ENCODE data around the gene NUBP1.

NUBP1 gene

GRCh38 chr16:10741844-10742243 is 1.8 kb upstream of the NUBP1 start:
- H3K27ac ChIP-seq, result no peak overlapping the region
- TF ChIP-seq CTCF (conservative IDR thresholded peaks at IDR 0.05), result no peak

DNA sequence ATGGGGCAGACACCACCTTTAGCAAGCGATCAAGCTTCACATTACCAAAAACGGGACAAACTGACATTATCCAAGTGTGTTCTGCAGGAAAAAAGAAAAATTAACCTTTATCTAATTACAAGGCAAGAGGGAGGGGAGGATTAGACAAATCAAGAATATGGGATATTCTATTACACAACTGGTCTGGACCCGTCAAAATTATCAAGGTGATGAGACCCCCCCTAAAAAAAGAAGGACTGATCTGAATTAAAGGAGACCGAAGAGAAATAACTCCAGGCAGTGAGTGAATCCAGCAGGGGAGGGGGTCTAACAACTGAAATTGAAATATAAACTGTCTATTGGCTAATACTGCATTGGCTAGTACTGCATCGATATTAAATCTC is 424 bp upstream of the NUBP1 start:
- TF ChIP-seq CTCF (conservative IDR thresholded peaks at IDR 0.05), result no peak
- peak overlapping the region; percentile 76 for H3K27ac ChIP-seq

GRCh38 chr16:10744370-10745030 is 858 bp downstream of the NUBP1 start:
- H3K27ac ChIP-seq, result peak overlapping the region; percentile 76
- no peak for TF ChIP-seq CTCF (conservative IDR thresholded peaks at IDR 0.05)

- H3K27ac ChIP-seq, result no peak overlapping the region
- TF ChIP-seq CTCF (conservative IDR thresholded peaks at IDR 0.05), result no peak
Measured at GRCh38 chr16:10745841-10746240, 2.2 kb downstream of the NUBP1 start.

DNA sequence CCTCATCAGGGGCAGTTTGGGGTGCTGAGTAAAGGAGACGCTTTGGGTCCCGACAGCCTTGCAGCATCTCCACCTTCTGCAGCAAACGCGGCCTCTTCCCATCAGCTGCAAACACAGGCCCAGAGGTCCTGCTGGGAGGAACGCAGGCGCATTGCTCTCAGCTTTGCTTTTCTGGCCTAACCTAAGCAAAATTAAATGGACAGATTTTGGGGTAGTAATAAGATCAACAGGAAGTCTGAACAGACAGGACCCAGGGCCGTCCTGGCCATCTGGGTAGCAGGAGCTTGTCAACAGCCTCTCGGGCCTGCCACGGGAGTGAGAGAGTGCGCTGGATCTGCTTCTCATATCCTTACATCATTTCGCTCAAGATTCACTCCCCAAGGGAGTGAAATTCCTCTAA is 7.2 kb downstream of the NUBP1 start:
- TF ChIP-seq CTCF (conservative IDR thresholded peaks at IDR 0.05), result no peak
- H3K27ac ChIP-seq, result no peak overlapping the region

DNA sequence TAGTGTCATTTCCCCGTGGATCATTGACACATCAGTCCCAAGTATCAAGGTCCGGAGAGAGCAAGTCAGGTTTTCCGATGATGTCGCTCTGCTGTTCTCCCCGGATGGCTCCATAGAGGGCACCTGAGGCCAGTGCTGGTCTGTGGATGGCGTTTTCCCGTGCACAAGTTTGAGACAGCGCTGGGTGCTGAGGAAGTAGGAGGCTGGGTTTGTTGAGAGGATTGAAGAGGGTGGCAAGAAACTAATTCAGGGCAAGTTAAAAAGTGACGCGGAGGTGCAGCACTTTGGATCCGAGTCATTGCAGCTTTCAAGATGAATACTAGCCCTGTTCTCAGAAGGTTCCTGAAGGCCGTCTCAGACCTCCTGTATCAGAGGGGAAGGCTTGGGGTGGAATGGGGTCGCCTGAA is 7.7 kb downstream of the NUBP1 start:
- no peak for TF ChIP-seq CTCF (conservative IDR thresholded peaks at IDR 0.05)
- H3K27ac ChIP-seq, result no peak overlapping the region

DNA sequence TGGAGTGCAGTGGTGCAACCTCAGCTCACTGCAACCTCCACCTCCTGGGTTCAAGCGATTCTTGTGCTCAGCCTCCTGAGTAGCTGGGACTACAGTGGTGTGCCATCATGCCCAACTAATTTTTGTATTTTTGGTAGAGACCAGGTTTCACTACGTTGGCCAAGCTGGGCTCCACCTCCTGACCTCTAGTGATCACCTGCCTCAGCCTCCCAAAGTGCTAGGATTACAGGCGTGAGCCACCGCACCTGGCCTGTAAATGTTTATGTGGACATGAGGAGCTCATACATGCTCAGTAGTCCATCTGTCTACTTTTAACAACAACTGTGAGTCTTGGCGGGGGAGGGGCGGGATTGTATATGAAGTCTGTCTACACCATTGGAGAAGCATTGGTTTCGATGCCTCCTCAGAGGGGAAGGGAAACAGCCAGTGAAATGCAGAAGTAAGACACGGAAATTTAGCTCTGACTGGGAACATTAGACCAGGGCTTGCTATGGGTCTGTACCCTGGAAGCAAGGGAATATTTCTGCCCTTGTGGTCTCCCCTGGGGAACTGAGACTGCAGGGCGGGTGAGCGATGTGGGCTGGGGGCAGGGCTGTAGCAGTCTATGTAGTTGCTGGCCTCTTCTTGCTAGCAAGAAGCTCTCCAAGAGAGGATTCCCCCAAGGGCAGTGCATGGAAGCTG is 9.3 kb downstream of the NUBP1 start:
- H3K27ac ChIP-seq, result no peak overlapping the region
- TF ChIP-seq CTCF (conservative IDR thresholded peaks at IDR 0.05), result no peak
